MM.1S (cell line): ENCODE results near the gene PPP2R5E.

ENCODE experiments used
- EZH2 ChIP-seq: fragments of 300-600 bp; sonication (generic); optimal IDR thresholded peaks from 2 replicates; pipeline ENCODE3; 2017; ENCODE audit warnings: low read depth, mild to moderate bottlenecking, antibody characterized with exemption, low read length, mixed read lengths
- EZH2phosphoT487 ChIP-seq: fragments of 300-600 bp; sonication (generic); IDR thresholded peaks from 2 replicates; pipeline ENCODE4 v1.6.1; 2018; ENCODE audit warnings: antibody characterized with exemption, low read length
- TF ChIP-seq, protein P1 (sequence below): fragments of 300-600 bp; sonication (generic); IDR thresholded peaks from 2 replicates; pipeline ENCODE4 v1.5.1; 2016; ENCODE audit warnings: antibody characterized with exemption, low read length, mixed read lengths

DNA sequence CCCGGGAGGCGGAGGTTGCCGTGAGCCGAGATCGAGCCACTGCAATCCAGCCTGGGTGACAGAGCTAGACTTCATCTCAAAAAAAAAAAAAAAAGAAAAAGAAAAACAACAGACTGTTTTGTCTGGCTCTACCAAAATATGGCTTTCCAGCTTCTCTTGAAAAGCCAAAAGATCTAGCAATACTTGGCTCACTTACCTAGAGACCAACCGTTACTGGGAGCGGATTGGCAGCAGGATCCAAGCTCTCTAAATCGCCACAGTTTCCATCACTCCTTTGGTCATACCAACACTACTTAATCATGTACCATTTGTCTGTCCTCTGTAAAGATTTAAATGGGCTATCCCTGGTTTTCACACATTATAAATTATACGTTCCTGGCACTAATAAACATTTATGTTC is 136.8 kb downstream of the PPP2R5E start:
- TF ChIP-seq, protein P1, sequence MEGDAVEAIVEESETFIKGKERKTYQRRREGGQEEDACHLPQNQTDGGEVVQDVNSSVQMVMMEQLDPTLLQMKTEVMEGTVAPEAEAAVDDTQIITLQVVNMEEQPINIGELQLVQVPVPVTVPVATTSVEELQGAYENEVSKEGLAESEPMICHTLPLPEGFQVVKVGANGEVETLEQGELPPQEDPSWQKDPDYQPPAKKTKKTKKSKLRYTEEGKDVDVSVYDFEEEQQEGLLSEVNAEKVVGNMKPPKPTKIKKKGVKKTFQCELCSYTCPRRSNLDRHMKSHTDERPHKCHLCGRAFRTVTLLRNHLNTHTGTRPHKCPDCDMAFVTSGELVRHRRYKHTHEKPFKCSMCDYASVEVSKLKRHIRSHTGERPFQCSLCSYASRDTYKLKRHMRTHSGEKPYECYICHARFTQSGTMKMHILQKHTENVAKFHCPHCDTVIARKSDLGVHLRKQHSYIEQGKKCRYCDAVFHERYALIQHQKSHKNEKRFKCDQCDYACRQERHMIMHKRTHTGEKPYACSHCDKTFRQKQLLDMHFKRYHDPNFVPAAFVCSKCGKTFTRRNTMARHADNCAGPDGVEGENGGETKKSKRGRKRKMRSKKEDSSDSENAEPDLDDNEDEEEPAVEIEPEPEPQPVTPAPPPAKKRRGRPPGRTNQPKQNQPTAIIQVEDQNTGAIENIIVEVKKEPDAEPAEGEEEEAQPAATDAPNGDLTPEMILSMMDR: no peak
- TF ChIP-seq EZH2phosphoT487: no peak
- TF ChIP-seq EZH2: no peak
